ENCODE data around the gene TXNDC17.
"Not testable (repeated sequence)": the region's sequence is repeated elsewhere in the genome, so short reads cannot be mapped to it uniquely, and the experiment has no call there.

Gene TXNDC17

DNA sequence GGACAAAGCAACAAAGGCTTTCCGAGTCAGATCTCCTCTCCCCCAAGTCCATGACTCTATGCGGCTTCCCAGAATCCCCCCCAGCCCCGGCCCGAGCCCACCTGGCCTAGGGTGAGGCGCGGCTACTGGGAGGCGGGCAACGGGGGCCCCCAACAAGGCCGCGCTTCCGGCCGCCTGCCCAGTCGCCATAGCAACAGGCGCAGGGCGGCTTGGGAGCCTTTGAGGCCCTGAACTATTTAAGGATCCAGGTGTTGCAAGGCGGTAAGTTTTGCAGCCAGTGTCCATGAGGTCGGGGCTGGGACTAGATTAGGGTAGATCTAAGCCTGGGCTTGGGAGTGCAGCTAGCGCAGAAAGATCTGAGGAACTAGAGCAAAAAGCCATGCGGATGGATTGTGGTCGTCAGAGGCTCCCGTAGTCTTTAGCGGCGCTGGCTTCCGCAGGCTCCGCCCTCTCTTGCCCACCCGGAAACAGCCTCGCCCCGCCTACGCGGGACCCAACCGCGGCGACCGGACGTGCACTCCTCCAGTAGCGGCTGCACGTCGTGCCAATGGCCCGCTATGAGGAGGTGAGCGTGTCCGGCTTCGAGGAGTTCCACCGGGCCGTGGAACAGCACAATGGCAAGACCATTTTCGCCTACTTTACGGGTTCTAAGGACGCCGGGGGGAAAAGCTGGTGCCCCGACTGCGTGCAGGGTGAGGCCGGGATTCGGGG, at the start of gene TXNDC17, which contains the start of gene KIAA0753:
TSS of gene TXNDC17 (plus strand) at position 525 of the 711 bp plus-strand sequence. CDS start at position 548, 23 bp downstream.
TSS of gene KIAA0753 (minus strand) at position 176 of the 711 bp plus-strand sequence. CDS start 5,608 bp downstream, outside the sequence.
- DNase-seq (ENCODE audit: low read depth in 2 of 2) = peak; percentile 83 to 85

DNA sequence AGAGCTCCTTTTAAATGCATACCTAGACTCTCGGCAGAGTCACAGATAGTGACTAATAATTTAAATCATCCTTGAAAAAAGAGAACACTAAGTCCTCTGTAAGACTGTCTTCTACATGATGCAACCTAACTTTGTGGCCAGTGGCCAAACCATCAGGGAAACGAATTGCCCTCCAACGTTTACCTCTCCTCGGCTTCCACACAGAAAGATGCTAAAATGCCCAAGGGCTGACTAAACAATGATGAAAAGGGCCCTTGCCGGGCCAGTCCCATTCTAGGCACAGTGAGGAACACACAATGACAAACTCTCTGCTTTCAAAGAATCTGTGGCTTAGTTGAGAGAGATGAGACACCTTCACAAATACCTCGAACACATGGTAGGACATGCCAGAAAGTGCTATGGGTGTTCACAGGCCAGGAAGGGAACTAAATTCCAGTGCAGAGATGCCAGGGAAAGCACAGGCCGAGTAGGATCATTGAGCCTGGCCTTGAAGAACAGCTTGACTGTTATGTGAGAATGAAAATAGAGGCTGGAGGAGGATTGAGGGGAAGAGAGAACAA, 49.2 kb upstream of the TXNDC17 start:
- DNase-seq (ENCODE audit: low read depth in 2 of 2) = no peak

- no peak for DNase-seq (ENCODE audit: low read depth in 2 of 2)
Observed at GRCh38 chr17:6592173-6592572, 48.7 kb upstream of the TXNDC17 start.

DNA sequence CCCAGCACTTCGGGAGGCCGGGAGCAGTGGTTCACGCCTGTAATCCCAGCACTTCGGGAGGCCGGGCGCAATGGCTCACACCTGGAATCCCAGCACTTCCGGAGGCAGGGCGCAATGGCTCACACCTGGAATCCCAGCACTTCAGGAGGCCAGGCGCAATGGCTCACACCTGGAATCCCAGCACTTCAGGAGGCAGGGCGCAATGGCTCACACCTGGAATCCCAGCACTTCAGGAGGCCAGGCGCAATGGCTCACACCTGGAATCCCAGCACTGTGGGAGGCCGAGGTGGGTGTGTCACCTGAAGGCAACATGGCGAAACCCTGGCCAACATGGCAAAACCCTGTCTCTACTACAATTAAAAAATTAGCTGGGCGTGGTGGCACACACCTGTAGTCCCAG, 47.5 kb upstream of the TXNDC17 start:
- not testable (repeated sequence) for DNase-seq (ENCODE audit: low read depth in 2 of 2)

GRCh38 chr17:6596081-6596480, 44.8 kb upstream of the TXNDC17 start:
- no peak for DNase-seq (ENCODE audit: low read depth in 2 of 2)

DNA sequence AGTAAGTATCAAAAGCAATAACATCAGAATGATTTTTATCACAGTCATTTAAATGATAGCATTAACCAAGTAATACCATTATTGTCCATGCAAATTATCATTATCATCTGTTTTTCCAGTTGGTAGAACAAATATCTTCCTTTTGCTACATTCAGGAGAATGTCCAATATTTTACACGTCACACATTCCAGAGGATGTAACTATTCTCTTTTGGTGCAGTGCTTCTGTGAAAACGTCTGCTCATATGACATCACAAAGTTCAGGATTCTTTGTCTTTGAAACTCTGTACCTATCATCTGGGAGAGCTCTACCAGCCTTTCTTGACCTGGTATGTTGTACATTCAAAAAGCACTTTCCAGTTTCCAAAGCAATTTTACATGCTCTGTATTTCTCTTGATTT, 44.3 kb upstream of the TXNDC17 start:
- no peak for DNase-seq (ENCODE audit: low read depth in 2 of 2)

- no peak for DNase-seq (ENCODE audit: low read depth in 2 of 2)
Observed at GRCh38 chr17:6596941-6597340, 43.9 kb upstream of the TXNDC17 start.

DNA sequence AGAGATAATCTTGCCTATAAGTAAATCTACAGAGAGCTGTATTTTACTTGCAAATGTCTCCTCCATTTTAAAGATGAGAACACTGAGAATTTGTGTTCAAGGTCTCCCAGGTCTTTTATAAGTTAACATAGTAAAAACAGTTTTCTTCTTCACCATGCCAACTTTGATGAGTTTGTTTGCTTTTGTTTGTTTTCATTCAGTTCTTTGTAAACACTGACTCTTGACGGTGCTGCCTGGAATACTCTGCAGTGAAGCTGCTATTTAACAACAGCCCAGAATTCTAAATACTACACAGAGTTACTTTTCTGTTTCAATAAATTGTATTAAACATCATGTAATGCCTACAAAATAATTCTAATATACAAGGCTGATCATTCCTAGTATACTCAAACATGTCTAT, 43.1 kb upstream of the TXNDC17 start:
- DNase-seq (ENCODE audit: low read depth in 2 of 2) = no peak

DNA sequence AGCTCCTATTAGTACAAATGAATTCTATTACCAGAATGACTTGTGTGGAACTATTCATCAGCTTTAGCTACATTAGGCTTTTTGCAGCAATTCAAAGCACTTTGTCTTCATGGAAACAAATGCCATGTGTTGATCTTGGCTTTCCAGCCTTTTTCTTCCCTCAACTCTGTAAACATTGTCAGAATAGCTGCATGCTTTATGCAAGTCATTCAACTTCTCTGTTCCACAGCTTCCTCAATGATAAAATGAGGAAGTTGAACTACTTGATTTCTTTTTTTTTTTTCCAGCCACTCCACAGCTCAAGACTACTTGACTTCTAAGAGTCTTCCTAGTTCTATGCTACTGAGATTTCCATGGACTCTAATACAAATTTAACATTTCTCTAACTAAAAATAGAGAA, 41.5 kb upstream of the TXNDC17 start:
- no peak for DNase-seq (ENCODE audit: low read depth in 2 of 2)

DNA sequence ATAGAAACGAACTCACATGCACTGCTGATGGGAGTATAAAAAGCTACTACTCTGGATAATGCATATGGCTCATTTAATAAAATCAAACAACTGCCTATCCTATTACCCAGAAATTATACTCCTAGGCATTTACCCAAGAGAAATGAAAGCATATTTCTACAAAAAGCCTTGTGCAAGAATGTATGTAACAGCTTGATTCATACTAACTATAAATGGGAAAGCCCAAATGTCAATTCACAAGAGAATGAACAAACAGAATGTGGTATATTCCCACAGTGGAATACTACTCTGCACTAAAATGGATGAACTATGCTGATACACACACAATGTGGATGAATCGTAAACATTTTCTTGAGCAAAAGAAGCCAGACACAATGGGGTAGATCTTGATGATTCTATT, 38.7 kb upstream of the TXNDC17 start:
- DNase-seq (ENCODE audit: low read depth in 2 of 2) = no peak

DNA sequence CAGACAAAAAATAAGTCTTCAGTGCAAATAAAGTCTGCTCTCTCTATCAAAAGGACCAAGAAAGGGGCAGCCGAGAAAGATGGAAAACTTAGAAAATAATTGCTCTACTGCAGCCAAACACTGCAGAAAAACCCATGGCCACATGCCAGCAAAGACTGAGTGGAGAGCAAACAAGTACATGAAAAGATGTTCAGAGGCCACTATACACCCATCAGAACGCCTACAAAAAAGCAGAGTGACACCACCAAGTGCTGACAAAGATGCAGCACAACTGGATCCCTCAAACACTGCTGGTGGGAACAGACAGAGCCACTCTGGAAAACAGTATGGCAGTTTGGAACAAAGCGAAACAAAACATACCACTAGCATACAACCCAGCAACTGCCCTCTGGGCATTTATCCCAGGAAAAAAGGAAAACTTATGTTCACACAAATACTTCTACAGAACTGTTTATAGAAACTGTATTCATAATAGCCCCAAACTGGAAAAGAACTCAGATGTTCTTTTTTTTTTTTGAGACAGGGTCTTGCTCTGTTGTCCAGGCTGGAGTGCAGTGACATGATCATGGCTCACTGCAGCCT, 37.0 kb upstream of the TXNDC17 start:
- DNase-seq (ENCODE audit: low read depth in 2 of 2) = no peak

DNA sequence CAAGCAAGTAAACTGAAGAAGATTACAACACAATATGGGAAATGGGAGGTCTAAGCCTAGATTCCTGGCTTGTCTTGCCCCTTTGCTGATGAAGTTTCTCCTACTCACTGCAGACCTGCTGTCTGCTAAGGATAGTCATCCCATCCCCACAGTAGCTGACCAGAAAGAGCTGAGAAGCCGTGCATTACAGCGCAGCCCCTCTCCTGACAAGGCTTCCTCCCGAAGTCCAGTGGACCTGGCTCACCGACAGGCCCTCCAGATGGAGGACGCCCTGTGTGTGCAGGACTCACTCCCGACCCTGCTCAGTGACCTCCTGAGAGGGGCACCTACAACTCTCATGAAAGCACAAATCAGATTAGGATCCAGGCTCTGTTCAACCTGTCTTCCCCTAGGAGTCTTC, 35.7 kb upstream of the TXNDC17 start:
- DNase-seq (ENCODE audit: low read depth in 2 of 2) = no peak

GRCh38 chr17:6608321-6608720, 32.5 kb upstream of the TXNDC17 start:
- DNase-seq (ENCODE audit: low read depth in 2 of 2) = no peak

GRCh38 chr17:6610011-6610410, 30.8 kb upstream of the TXNDC17 start:
- DNase-seq (ENCODE audit: low read depth in 2 of 2) = no peak

DNA sequence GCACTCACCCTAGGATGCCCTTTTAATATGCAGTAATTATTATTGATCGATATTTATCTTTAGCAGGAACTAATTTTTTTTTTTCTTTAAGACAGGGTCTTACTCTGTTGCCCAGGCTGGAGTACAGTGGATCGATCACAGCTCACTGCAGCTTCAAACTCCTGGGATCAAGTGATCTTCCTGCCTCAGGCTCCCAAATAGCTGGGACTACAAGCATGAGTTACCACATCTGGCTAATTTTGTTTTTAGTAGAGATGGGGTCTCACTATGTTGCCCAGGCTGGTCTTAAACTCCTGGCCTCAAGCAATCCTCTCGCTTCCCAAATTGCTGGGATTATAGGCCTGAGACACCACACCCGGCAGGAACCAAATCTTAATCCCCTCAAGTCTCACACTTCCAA, 29.6 kb upstream of the TXNDC17 start:
- DNase-seq (ENCODE audit: low read depth in 2 of 2) = no peak

GRCh38 chr17:6623941-6624340, 16.9 kb upstream of the TXNDC17 start:
- no peak for DNase-seq (ENCODE audit: low read depth in 2 of 2)

DNA sequence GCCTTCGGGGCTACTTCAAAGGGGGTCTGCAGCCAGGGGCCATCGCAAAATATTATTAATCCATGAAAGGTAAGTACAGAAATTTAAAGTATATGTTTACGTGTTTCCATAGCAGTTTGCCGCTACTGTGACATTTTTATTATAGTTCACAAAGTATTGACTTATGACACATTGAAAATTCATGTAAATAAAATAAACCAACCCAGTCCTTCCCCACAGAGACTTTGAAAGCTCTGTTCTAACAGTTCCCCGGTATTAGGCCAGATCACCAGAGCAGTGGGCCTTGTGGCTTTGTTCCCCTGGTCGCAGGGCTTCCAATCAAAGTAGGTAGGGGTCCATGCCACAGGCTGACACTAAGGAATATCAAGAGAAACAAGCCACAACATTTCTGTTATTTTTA, 14.2 kb upstream of the TXNDC17 start:
- no peak for DNase-seq (ENCODE audit: low read depth in 2 of 2)

DNA sequence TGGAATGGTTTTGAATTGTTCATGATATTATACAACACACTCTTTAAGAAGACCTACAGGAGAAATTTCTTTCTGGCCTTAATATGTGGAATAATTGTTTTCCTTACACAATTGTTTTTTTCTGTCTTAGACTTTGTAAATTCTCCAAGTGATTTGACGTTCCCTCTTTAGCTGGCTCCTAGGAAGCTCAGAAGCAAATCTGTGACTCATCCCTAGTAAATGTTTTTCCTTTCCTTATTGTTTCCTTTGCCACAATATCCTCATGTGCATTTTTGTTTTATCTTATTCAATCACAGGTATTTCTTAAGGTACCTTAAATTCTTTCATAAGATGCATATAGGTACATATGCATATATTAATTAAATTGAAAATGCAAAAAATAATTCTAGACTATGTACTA, 13.8 kb upstream of the TXNDC17 start:
- no peak for DNase-seq (ENCODE audit: low read depth in 2 of 2)

DNA sequence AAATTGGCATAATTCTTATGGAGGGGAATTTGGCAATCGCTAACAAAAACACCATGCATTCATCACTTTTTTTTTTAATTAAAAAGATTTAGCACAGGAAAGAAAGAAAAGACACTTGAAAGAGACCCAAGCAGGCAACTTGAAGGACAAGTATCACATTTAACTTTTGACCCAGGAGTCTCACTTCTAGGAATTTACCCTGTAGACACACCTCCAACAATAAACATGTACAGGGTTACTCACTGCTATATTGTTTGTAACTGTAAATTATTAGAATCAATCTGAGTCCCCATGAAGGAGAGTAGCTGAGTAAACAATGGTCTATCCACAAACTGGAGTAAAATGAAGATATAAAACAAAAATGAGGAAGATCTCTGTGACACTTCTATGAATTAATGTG, 10.5 kb upstream of the TXNDC17 start:
- DNase-seq (ENCODE audit: low read depth in 2 of 2) = no peak

GRCh38 chr17:6632530-6632929, 8.3 kb upstream of the TXNDC17 start:
- DNase-seq (ENCODE audit: low read depth in 2 of 2) = no peak

GRCh38 chr17:6633263-6633662, 7.6 kb upstream of the TXNDC17 start:
- no peak for DNase-seq (ENCODE audit: low read depth in 2 of 2)

DNA sequence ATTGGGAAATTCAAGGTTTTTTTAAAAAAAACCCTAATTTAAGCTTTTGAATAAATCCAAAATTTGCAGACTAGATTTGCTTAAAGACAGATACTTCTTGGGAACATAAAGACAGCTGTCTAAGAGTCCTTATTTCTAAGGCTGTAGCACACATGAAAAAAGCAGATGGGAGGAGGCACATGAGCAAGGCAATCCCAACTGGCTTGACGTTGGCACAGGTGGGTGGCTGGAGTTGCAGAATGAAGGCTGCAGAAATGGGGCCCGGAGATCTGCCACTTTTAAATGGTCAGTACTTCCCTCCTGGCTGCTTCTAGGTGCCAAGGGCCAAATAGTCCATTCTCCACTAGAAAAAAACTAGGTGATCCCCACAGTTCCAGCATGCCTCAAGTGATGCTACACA, 4.8 kb upstream of the TXNDC17 start:
- DNase-seq (ENCODE audit: low read depth in 2 of 2) = no peak
